Posterior cingulate gyrus (tissue), 11 donors: ENCODE measurements around the gene PKHD1.

Experiments
- DNase-seq, 10 donors: peaks; one replicate each; pipeline versions ENCODE4 v3.0.0 to v3.0.0-alpha.2; 2020 to 2021; ENCODE audit warnings: mixed read lengths in 3 of 10
- intact Hi-C: fragments of 100-400 bp; cut with DNase I; formaldehyde crosslinking; loops from one replicate; pipeline ENCODE4 v1.15.1; 2023

PKHD1 gene

DNA sequence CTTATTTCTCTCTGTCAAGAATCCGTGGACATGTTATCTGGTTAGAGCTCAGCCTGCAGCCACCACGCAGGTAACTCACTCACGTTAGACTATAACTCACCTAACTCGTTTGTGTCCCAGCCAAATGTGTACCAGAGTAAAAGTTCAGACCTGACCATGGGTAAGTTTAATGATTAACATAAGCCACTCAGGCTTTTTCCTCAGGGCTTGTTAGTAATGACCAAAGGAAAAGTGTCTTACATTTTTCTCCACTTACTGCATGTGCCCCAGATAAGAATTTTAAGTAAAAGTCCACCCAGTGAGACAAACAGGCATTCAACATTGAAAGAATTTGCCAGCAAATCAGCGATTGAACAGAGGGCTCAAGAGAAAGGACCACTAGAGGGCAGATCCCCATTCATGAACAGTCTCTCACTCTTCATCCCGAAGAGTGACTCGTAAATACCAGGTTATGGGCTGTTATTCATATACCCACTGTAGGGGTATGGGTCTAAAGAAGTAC lies at the start of gene PKHD1:
PKHD1 (minus strand) TSS at position 116 of the 502 bp plus-strand sequence. CDS start 2,680 bp downstream, outside the sequence.
- intact Hi-C loops: no loop called here
- DNase-seq: no peak

- intact Hi-C loops: no loop called here
- DNase-seq: no peak
Observed at GRCh38 chr6:52136934-52137467, 49.6 kb upstream of the PKHD1 start.

DNA sequence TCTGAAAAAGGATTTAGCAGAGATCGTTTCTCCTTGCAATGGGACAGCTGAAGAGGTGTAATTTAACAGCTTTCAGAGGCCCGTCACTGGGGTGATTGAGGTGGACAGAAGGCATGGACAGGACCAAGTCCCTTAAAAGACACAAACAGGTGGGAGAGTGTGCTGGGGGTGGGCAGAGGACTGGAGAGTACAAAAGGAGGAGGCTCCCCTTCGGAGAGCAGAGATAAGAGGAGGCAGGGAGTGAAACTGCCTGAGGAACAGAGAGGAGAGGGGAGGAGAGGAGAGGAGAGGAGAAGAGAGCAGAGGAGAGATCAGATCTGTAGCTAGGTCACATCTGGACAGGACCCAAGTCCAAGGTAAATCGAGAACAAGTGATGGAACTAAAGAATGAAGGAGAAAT lies 48.6 kb upstream of the PKHD1 start:
- DNase-seq: no peak
- intact Hi-C loops: no loop called here

DNA sequence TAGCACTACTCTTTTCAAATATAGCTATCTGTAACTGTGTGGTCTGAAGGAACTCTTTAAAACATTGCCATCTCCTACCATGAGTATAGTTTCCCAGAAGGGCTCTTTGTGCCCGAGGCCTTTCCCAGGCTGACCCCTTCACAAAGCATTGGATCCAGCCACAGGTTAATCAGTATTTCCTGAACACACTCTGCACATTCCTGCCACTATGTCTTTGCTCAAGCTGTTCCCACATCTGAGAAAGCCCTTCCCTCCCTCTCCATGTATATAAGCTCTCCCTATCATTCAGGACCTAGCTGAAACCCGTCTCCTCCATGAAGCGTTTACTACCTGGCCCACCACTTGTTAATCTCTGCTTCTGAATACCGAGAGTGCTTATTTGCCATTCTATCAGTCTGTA lies 47.8 kb upstream of the PKHD1 start:
- no peak for DNase-seq
- intact Hi-C loops: no loop called here

DNA sequence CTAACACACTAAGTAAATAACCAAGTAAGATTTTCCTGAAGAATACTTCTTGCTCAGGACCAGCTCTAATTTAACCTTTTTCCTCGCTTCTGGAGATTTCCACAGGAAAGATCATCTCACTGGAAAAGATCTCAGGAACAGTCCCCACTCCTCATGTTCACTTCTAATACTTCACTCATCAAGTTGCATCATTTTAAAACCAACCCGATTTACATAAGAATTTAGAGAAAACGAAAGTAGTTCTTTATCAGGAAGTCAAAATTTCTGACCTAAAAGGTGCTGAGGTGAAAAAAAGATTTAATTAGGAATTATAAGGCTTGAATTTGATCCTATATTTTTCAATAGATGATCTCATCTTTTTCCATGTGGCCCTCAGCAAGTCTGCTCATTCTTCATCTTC lies 46.6 kb upstream of the PKHD1 start:
- DNase-seq: no peak

DNA sequence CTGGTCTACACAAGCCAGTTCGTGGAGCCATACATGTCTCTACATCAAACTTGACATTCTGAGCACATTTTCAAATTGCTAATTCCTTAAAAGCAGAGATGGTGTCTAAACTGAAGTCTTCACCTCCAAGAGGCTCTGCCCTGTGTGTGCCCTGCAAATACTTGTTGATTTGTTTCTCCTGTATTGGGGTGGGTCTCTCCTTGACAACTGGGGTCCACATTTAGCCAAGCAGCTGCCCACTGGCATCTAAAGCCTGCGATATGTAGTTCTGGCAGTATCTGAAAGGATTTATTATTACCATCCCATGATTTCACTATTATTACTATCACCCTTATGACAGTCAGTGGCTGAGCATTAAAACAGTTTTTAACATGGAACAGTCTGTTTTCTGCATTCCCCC lies 45.9 kb upstream of the PKHD1 start:
- DNase-seq: no peak
- intact Hi-C loops: no loop called here

More for the DNA sequence above, 46.6 kb upstream of the PKHD1 start:
- intact Hi-C loops: no loop called here

DNA sequence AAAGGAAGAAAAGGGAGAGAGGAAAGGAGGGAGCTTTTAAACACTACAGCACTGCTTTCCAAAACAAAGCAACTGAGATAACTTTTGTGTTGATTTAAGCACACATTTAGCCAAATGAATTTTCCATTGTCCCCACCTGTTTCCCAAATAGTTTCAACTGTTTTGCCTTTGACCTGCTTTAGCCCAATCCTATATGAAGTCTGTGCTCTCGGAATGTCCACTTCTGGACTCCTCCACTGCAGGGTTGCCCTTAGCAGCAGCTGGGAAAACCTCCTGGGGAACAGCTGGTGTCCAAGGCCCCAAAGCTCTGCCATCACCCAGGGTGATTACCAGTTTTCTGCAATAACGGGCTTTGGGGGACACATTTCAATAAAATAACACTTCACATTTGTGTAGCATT lies 44.9 kb upstream of the PKHD1 start:
- no peak for DNase-seq
- intact Hi-C loops: no loop called here

- intact Hi-C loops: no loop called here
Observed at GRCh38 chr6:52130440-52130839, 43.0 kb upstream of the PKHD1 start.

DNA sequence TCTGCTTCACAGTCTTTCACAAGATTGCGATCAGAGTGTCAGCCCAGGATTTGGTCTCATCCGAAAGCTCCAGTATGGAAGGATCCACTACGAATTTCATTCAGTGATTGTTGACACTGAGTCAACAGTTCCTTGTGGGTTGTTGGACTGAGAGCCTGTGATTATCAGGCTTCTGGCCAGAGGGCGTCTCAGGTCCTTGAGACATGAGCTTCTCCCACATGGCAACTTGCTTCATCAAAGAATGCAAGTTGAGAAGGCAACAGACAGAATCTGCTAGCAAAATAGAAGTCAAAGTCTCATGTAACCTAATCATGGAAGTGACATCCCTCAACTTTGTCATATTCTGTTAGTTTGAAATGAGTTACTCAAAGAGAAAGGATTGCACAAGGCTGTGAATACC lies 40.5 kb upstream of the PKHD1 start:
- intact Hi-C loops: no loop called here
- DNase-seq: no peak

More at GRCh38 chr6:52130440-52130839, 43.0 kb upstream of the PKHD1 start:
- DNase-seq: no peak

DNA sequence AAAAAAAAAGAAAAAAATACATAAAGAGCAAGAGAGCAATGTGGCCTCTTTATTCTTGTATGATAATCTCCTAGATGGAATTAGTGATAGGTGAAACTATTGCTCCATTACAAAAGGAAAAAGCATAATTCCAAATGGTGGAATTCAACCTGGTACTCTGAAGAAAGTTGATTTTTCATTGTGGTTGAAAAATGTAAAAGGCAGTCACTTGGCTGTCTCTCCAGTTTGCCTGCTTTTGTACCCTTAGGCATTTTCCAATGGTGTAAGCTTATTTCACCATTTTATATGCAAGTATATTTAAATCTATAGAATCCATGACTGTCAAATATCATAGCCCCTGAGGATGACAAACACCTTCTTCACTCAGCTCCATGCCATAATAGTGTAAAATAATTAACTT lies 38.8 kb upstream of the PKHD1 start:
- DNase-seq: no peak
- intact Hi-C loops: no loop called here

DNA sequence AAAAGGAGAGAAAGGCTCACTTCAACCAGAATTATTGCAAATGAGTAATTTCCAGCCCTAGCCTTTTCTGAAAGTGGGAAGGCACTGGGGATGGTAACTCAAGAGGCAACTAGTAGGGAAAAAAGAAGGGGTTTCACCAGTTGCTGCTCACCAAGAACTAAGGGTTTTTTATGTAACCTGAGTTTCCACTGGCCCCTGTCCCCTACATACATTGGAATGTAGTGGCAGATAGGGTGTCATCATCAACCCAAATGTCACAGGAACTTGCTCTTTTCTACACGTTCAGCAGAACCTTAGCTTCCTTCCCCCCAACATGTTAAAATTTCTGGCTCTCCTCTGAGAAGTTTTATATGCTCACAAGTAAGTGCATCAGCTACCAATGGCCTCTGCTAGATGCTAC lies 38.2 kb upstream of the PKHD1 start:
- intact Hi-C loops: no loop called here
- DNase-seq: no peak

DNA sequence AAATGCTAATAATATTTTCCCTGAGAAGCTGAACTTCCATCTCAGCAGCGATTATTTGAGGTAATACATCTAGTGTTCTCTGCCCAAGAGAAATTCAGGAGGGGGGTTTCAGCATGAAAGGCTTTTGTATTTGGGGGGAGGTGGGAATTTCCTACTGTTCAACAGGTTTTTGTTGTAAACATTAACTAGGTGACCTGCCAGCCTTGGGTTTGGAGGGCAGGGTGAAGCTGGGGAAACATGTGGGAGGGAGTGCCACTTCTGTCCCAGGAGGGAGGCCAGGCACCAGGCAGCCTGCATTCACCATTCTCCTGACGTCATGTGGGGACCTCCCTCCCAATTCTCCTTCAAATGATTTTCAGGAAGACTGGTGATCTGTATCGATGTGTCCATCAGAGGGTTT lies 37.7 kb upstream of the PKHD1 start:
- DNase-seq: no peak

GRCh38 chr6:52124126-52125121 lies 37.0 kb upstream of the PKHD1 start:
- intact Hi-C loops: no loop called here
- no peak for DNase-seq

More for the DNA sequence above, 37.7 kb upstream of the PKHD1 start:
- intact Hi-C loops: no loop called here

- no peak for DNase-seq
- intact Hi-C loops: no loop called here
Observed at GRCh38 chr6:52123251-52123650, 35.8 kb upstream of the PKHD1 start.

DNA sequence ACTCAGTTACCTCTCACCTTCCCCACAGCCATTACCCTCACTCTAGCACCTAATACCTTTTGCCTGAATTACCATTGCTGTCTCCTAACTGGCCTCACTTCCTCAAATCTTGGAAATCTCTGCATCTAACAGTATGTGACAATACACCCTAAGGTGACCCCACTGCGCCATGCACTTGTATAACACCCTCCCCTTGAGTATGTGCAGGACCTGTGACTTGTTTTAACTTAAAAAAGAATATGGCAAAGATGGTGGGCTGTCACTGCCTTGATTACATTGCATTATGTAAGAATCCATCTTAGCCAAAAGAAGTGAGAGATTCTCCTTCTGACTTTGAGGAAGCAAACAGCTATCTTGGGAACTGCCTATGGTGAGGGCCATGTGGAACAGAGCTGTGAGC lies 29.9 kb upstream of the PKHD1 start:
- intact Hi-C loops: no loop called here
- no peak for DNase-seq

- intact Hi-C loops: no loop called here
- DNase-seq: no peak
Observed at GRCh38 chr6:52116605-52116948, 29.2 kb upstream of the PKHD1 start.

GRCh38 chr6:52115891-52116604 lies 28.6 kb upstream of the PKHD1 start:
- intact Hi-C loops: no loop called here
- DNase-seq: no peak

GRCh38 chr6:52115145-52115741 lies 27.8 kb upstream of the PKHD1 start:
- intact Hi-C loops: no loop called here
- DNase-seq: no peak

GRCh38 chr6:52109171-52109571 lies 21.8 kb upstream of the PKHD1 start:
- intact Hi-C loops: no loop called here
- DNase-seq: no peak

GRCh38 chr6:52108128-52108527 lies 20.7 kb upstream of the PKHD1 start:
- no peak for DNase-seq
- intact Hi-C loops: no loop called here

DNA sequence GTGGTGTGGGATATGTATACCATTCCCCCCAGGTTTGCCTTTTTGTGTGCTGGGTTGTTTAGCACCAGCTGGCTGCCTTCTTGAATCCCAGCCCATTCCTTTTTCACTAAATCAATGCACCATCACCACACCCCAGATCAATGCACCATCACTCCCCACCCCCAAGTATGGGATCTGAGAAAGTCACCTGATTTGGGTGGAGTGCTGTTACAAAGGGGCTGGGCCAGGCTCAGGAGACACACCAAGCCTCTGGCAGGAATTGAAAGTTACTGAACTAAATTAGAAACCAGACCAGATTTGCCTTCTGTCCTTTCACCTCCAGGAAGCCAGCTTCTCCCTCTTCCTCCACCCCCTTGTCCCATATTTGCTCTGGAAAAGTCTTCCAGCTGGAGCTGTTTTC lies 19.6 kb upstream of the PKHD1 start:
- intact Hi-C loops: no loop called here
- DNase-seq: no peak
